Measurements from ENCODE around the gene DNAJC16.

The DNAJC16 gene

GRCh38 chr1:15622712-15623373, 96.2 kb downstream of the DNAJC16 start:
- no peak for DNase-seq

GRCh38 chr1:15623435-15623834, 96.8 kb downstream of the DNAJC16 start:
- DNase-seq: no peak

- DNase-seq: no peak
Measured at GRCh38 chr1:15624133-15624714, 97.6 kb downstream of the DNAJC16 start.

- no peak for DNase-seq
Measured at GRCh38 chr1:15625056-15625917, 98.6 kb downstream of the DNAJC16 start.
